Naive thymus-derived CD4-positive, alpha-beta T cell (primary cell): ENCODE data around the gene RNF227. TPM values are rescaled to one million over a fixed set of nuclear protein-coding genes. Genes with fewer than 3 reads are reported as not detected.
A peak's percentile ranks its signal among the peaks of the same experiment; 100 is the strongest.

Source experiments
- ATAC-seq: fragments of 150-1000 bp; cut with Tn5 transposase; 2 replicates; pipeline ENCODE4 v1.10.0; 2021; ENCODE audit warnings: mild to moderate bottlenecking, moderate library complexity
- CTCF ChIA-PET: fragments of 350-600 bp; sonication (Branson Sonifier 250); formaldehyde crosslinking; loops from one replicate; lab custom pipeline; 2021; ENCODE audit warnings: antibody characterized with exemption; lab: Charles Lee
- POLR2A ChIA-PET: fragments of 350-600 bp; sonication (Branson Sonifier 250); formaldehyde crosslinking; loops from one replicate; lab custom pipeline; 2021; ENCODE audit warnings: antibody characterized with exemption, inconsistent platforms; lab: Charles Lee
- DNase-seq, 9 donors: peaks; one replicate each; pipeline versions ENCODE4 v3.0.0 to v3.0.0-alpha.2; 2020 to 2022; ENCODE audit warnings: mixed read lengths in 1 of 9
- H3K27ac ChIP-seq: one replicate; pipeline ENCODE4 v1.7.0; 2013; ENCODE audit warnings: mild to moderate bottlenecking, low read depth, low read length, moderate library complexity
- H3K27me3 ChIP-seq, 2 donors: one replicate each; pipeline ENCODE4 v1.7.0; 2013; ENCODE audit warnings: low read length in 2 of 2, mild to moderate bottlenecking in 2 of 2, moderate library complexity in 2 of 2; ENCODE audit not compliant: control insufficient read depth in 2 of 2, insufficient read depth in 2 of 2
- H3K36me3 ChIP-seq, 3 experiments: 1 replicate in 2 of 3; 2 replicates in 1 of 3; pipeline ENCODE4 v1.7.0; 2013; ENCODE audit warnings: low read length in 3 of 3, mild to moderate bottlenecking in 3 of 3, moderate library complexity in 1 of 3; ENCODE audit not compliant: insufficient read depth in 3 of 3, control insufficient read depth in 2 of 3
- H3K4me1 ChIP-seq, 2 donors: one replicate each; pipeline ENCODE4 v1.7.0; 2013; ENCODE audit warnings: low read length in 2 of 2, mild to moderate bottlenecking in 2 of 2, moderate library complexity in 1 of 2; ENCODE audit not compliant: control insufficient read depth in 2 of 2, insufficient read depth in 2 of 2
- H3K4me3 ChIP-seq: 2 replicates; pipeline ENCODE4 v1.7.0; 2013; ENCODE audit warnings: mild to moderate bottlenecking, low read length
- H3K9me3 ChIP-seq, 3 experiments: 1 replicate in 2 of 3; 2 replicates in 1 of 3; pipeline ENCODE4 v1.7.0; 2013; ENCODE audit warnings: low read length in 3 of 3; ENCODE audit not compliant: control insufficient read depth in 2 of 3
- H3K27ac Mint-ChIP-seq, 9 donors: one replicate each; pipeline ENCODE4 v1.8.0; 2020 to 2022; ENCODE audit warnings: mixed read lengths in 9 of 9, mild to moderate bottlenecking in 8 of 9, moderate library complexity in 5 of 9, inconsistent platforms in 2 of 9
- H3K27me3 Mint-ChIP-seq, 5 donors: one replicate each; pipeline ENCODE4 v1.8.0; 2021 to 2022; ENCODE audit warnings: mixed read lengths in 5 of 5, mild to moderate bottlenecking in 1 of 5
- H3K36me3 Mint-ChIP-seq, 5 donors: one replicate each; pipeline ENCODE4 v1.8.0; 2020 to 2022; ENCODE audit warnings: mixed read lengths in 5 of 5, mild to moderate bottlenecking in 3 of 5, inconsistent platforms in 1 of 5
- H3K4me1 Mint-ChIP-seq, 7 donors: one replicate each; pipeline ENCODE4 v1.8.0; 2020 to 2022; ENCODE audit warnings: mixed read lengths in 7 of 7, mild to moderate bottlenecking in 3 of 7, inconsistent platforms in 1 of 7
- H3K4me3 Mint-ChIP-seq, 10 donors: one replicate each; pipeline ENCODE4 v1.8.0; 2020 to 2022; ENCODE audit warnings: mild to moderate bottlenecking in 10 of 10, mixed read lengths in 10 of 10, moderate library complexity in 6 of 10, inconsistent platforms in 2 of 10
- H3K9me3 Mint-ChIP-seq, 11 donors: one replicate each; pipeline ENCODE4 v1.8.0; 2020 to 2022; ENCODE audit warnings: mixed read lengths in 11 of 11, mild to moderate bottlenecking in 4 of 11, inconsistent platforms in 1 of 11, moderate library complexity in 1 of 11
- intact Hi-C, 2 donors: fragments of 100-400 bp; cut with micrococcal nuclease; formaldehyde crosslinking; loops; one replicate each; pipeline ENCODE4 v1.15.1; 2023
- polyA plus RNA-seq, 2 donors: library from polyadenylated mRNA; unstranded; fragments of 300-500 nt; fragmentation: Illumina TruSeq; gene quantifications; one replicate each; pipeline ENCODE4 v1.2.3, GENCODE V29; 2021
- total RNA-seq, 6 experiments: library from RNA in 5 of 6; stranded (reverse) in 5 of 6; gene quantifications; 1 replicate in 5 of 6; 2 replicates in 1 of 6; pipeline ENCODE4 v1.2.3 and lab custom pipeline; 2021 to 2026

Gene RNF227
- total and polyA plus RNA-seq, 7 experiments from 2014 or later: 2.6 to 8.2 (median 4.9) TPM

- Mint-ChIP-seq H3K27me3 (no peaks in the 10 kb centered on the region), H3K36me3 (peaks cover 14 to 25% (median 20%) of the 10 kb centered on the region in 5 donors), H3K9me3 (peaks cover 0 to 4% (median 0%) of the 10 kb centered on the region in 11 donors), H3K27ac (peak overlapping the region; percentile 66 to 90 (median 79)), H3K4me1 (peaks cover 25 to 41% (median 37%) of the 10 kb centered on the region in 7 donors), H3K4me3 (peak overlapping the region in 7 of 10 donors; percentile 26 to 77 (median 49))
- Histone ChIP-seq H3K4me3 (no peak overlapping the region), H3K4me1 (peaks cover 20 to 22% of the 10 kb centered on the region in 2 donors), H3K36me3 (peaks cover 7 to 46% (median 27%) of the 10 kb centered on the region in 3 experiments), H3K27me3 (no peaks in the 10 kb centered on the region), H3K27ac (peak overlapping the region; percentile 39), H3K9me3 (no peaks in the 10 kb centered on the region)
- ATAC-seq: peak; percentile 64
- intact Hi-C loops: loop anchor here (1.0 to 5.0 kb wide), 9 partner anchors 14 to 170 kb away; no protein-coding TSS in a partner anchor
- peak in 7 of 9 donors; percentile 55 to 77 (median 66) for DNase-seq
- ChIA-PET POLR2A (interaction anchor here (0.6 to 3.0 kb wide), 13 partner anchors 9 to 226 kb away, joined by 3 to 26 read pairs (median 4); partner anchors contain the start of genes NAA38 and TP53), CTCF (interaction anchor here (0.6 to 3.0 kb wide), 17 partner anchors 9 to 169 kb away, joined by 3 to 33 read pairs (median 5); no protein-coding TSS in a partner anchor)
These were observed 3.1 kb downstream of the RNF227 start for GRCh38 chr17:7912927-7913524.

- CTCF ChIA-PET: interaction anchor here (1.4 to 3.0 kb wide), 4 partner anchors 45 to 79 kb away, joined by 6 to 33 read pairs (median 15); no protein-coding TSS in a partner anchor
- no peak overlapping the region for H3K4me3 Mint-ChIP-seq
- H3K9me3 Mint-ChIP-seq: peaks cover 0 to 2% (median 0%) of the 10 kb centered on the region in 11 donors
- Histone ChIP-seq H3K36me3 (peaks cover 10 to 65% (median 40%) of the 10 kb centered on the region in 3 experiments), H3K4me1 (peaks cover 11 to 12% of the 10 kb centered on the region in 2 donors), H3K4me3 (no peak overlapping the region), H3K27ac (no peak overlapping the region), H3K9me3 (no peaks in the 10 kb centered on the region), H3K27me3 (no peaks in the 10 kb centered on the region)
- H3K36me3 Mint-ChIP-seq: peaks cover 17 to 33% (median 26%) of the 10 kb centered on the region in 5 donors
- ATAC-seq (no peak), DNase-seq (no peak)
- H3K27me3 Mint-ChIP-seq: no peaks in the 10 kb centered on the region
- POLR2A ChIA-PET: interaction anchor here (1.0 kb wide), 1 partner anchor 22 kb away, joined by 4 read pairs; the partner anchor contains the start of gene CHD3
- intact Hi-C loops: loop anchor here in 1 of 2 donors (5.0 kb wide), 1 partner anchor 146 kb away; no protein-coding TSS in a partner anchor
- peaks cover 20 to 32% (median 27%) of the 10 kb centered on the region in 7 donors for H3K4me1 Mint-ChIP-seq
- peak overlapping the region in 6 of 9 donors; percentile 0 to 62 (median 23) for H3K27ac Mint-ChIP-seq
These were observed 5.0 kb downstream of the RNF227 start for GRCh38 chr17:7911116-7911515.

GRCh38 chr17:7910711-7911110 lies 5.4 kb downstream of the RNF227 start:
- peaks cover 0 to 2% (median 0%) of the 10 kb centered on the region in 11 donors for H3K9me3 Mint-ChIP-seq
- H3K27ac Mint-ChIP-seq: peak overlapping the region in 5 of 9 donors; percentile 0 to 62 (median 26)
- intact Hi-C loops: loop anchor here in 1 of 2 donors (5.0 kb wide), 1 partner anchor 147 kb away; no protein-coding TSS in a partner anchor

GRCh38 chr17:7910281-7910680 lies 5.8 kb downstream of the RNF227 start:
- Histone ChIP-seq H3K27me3 (no peaks in the 10 kb centered on the region), H3K9me3 (no peaks in the 10 kb centered on the region), H3K36me3 (peaks cover 16 to 73% (median 49%) of the 10 kb centered on the region in 3 experiments), H3K4me1 (peaks cover 8 to 9% of the 10 kb centered on the region in 2 donors), H3K4me3 (no peak overlapping the region), H3K27ac (no peak overlapping the region)
- ATAC-seq (no peak), DNase-seq (no peak)
- CTCF ChIA-PET: interaction anchor here (0.7 kb wide), 1 partner anchor 47 kb away, joined by 3 read pairs; no protein-coding TSS in a partner anchor
- H3K27ac Mint-ChIP-seq: peak overlapping the region in 7 of 9 donors; percentile 0 to 84 (median 16)
- intact Hi-C loops: loop anchor here in 1 of 2 donors (5.0 kb wide), 1 partner anchor 147 kb away; no protein-coding TSS in a partner anchor
- H3K36me3 Mint-ChIP-seq: peaks cover 19 to 41% (median 31%) of the 10 kb centered on the region in 5 donors
- H3K4me1 Mint-ChIP-seq: peaks cover 16 to 30% (median 23%) of the 10 kb centered on the region in 7 donors
- no peak overlapping the region for H3K4me3 Mint-ChIP-seq
- peaks cover 0 to 2% (median 0%) of the 10 kb centered on the region in 11 donors for H3K9me3 Mint-ChIP-seq
- H3K27me3 Mint-ChIP-seq: no peaks in the 10 kb centered on the region
- POLR2A ChIA-PET: interaction anchor here (0.8 kb wide), 1 partner anchor 131 kb away, joined by 3 read pairs; no protein-coding TSS in a partner anchor

More at GRCh38 chr17:7910711-7911110, 5.4 kb downstream of the RNF227 start:
- ChIA-PET CTCF (no interaction called here), POLR2A (interaction anchor here (0.8 kb wide), 1 partner anchor 131 kb away, joined by 3 read pairs; no protein-coding TSS in a partner anchor)
- no peak for DNase-seq
- Mint-ChIP-seq H3K4me3 (no peak overlapping the region), H3K27me3 (no peaks in the 10 kb centered on the region), H3K4me1 (peaks cover 20 to 32% (median 27%) of the 10 kb centered on the region in 7 donors), H3K36me3 (peaks cover 17 to 37% (median 27%) of the 10 kb centered on the region in 5 donors)
- peaks cover 14 to 69% (median 44%) of the 10 kb centered on the region in 3 experiments for H3K36me3 ChIP-seq
- peaks cover 11% of the 10 kb centered on the region in 2 donors for H3K4me1 ChIP-seq
- ATAC-seq: no peak
- no peak overlapping the region for H3K27ac ChIP-seq
- no peaks in the 10 kb centered on the region for H3K9me3 ChIP-seq
- H3K4me3 ChIP-seq: no peak overlapping the region
- no peaks in the 10 kb centered on the region for H3K27me3 ChIP-seq

GRCh38 chr17:7909089-7909488 lies 7.0 kb downstream of the RNF227 start:
- intact Hi-C loops: no loop called here
- DNase-seq (no peak), ATAC-seq (no peak)
- H3K4me3 Mint-ChIP-seq: no peak overlapping the region
- H3K4me3 ChIP-seq: no peak overlapping the region
- no peaks in the 10 kb centered on the region for H3K9me3 ChIP-seq
- peaks cover 0 to 2% (median 0%) of the 10 kb centered on the region in 11 donors for H3K9me3 Mint-ChIP-seq
- no peak overlapping the region for H3K27ac ChIP-seq
- peaks cover 29 to 53% (median 38%) of the 10 kb centered on the region in 5 donors for H3K36me3 Mint-ChIP-seq
- H3K4me1 ChIP-seq: peaks cover 0 to 3% of the 10 kb centered on the region in 2 donors
- peaks cover 27 to 85% (median 59%) of the 10 kb centered on the region in 3 experiments for H3K36me3 ChIP-seq
- no peaks in the 10 kb centered on the region for H3K27me3 Mint-ChIP-seq
- H3K27me3 ChIP-seq: no peaks in the 10 kb centered on the region
- ChIA-PET POLR2A (no interaction called here), CTCF (interaction anchor here (0.6 kb wide), 1 partner anchor 86 kb away, joined by 3 read pairs; no protein-coding TSS in a partner anchor)
- peaks cover 9 to 22% (median 16%) of the 10 kb centered on the region in 7 donors for H3K4me1 Mint-ChIP-seq
- H3K27ac Mint-ChIP-seq: peak overlapping the region in 2 of 9 donors; percentile 16 to 32
